Erythroblast (primary cell): ENCODE measurements around the gene CORO2B.

Source experiments
- GATA1 ChIP-seq: IDR thresholded peaks from 2 replicates; pipeline ENCODE4 v1.6.1; 2011; ENCODE audit warnings: low read depth, mild to moderate bottlenecking, control low read depth, low read length, moderate library complexity
- POLR2A ChIP-seq: IDR thresholded peaks from 2 replicates; pipeline ENCODE4 v1.6.1; 2011; ENCODE audit warnings: mild to moderate bottlenecking, low read length

GRCh38 chr15:68541743-68542142, 37.0 kb upstream of the CORO2B start:
- TF ChIP-seq POLR2A (no peak), GATA1 (no peak)
